GM23338 (cell line): ENCODE results near the gene MPST. TPM values are rescaled to one million over a fixed set of nuclear protein-coding genes. Genes with fewer than 3 reads are reported as not detected.

Experiments
- CREB1 ChIP-seq: fragments of 250-450 bp; sonication (Bioruptor Pico); IDR thresholded peaks from 2 replicates; pipeline ENCODE4 v1.5.0; 2020; ENCODE audit warnings: low read depth, mild to moderate bottlenecking, moderate library complexity
- CTCF ChIP-seq, 2 experiments: fragments of 200-600 bp in 1 of 2; sonication (generic) in 1 of 2; conservative IDR thresholded peaks; 2 replicates each; pipeline versions ENCODE4 v1.5.1 to v1.6.1; 2016 to 2017; ENCODE audit warnings: antibody characterized with exemption in 2 of 2, low read depth in 2 of 2, mild to moderate bottlenecking in 2 of 2, moderate library complexity in 1 of 2
- ETS1 ChIP-seq: IDR thresholded peaks from 2 replicates; pipeline ENCODE4 v1.6.1; 2016; ENCODE audit warnings: antibody characterized with exemption
- EZH2phosphoT487 ChIP-seq: fragments of 200-600 bp; sonication (generic); IDR thresholded peaks from one replicate; pipeline ENCODE4 v1.8.1; 2018; ENCODE audit warnings: antibody characterized with exemption; ENCODE audit not compliant: unreplicated experiment
- JUNB ChIP-seq: IDR thresholded peaks from one replicate; pipeline ENCODE4 v1.6.1; 2016; ENCODE audit warnings: antibody characterized with exemption; ENCODE audit not compliant: unreplicated experiment
- NANOG ChIP-seq: IDR thresholded peaks from 2 replicates; pipeline ENCODE4 v1.6.1; 2016; ENCODE audit warnings: antibody characterized with exemption, borderline replicate concordance
- POLR2AphosphoS5 ChIP-seq: IDR thresholded peaks from 2 replicates; pipeline ENCODE4 v1.6.1; 2016; ENCODE audit warnings: antibody characterized with exemption, low read depth
- STAT1 ChIP-seq: IDR thresholded peaks from one replicate; pipeline ENCODE4 v1.6.1; 2016; ENCODE audit warnings: antibody characterized with exemption; ENCODE audit not compliant: unreplicated experiment
- ZNF462 ChIP-seq: fragments of 250-450 bp; sonication (Bioruptor Pico); IDR thresholded peaks from 2 replicates; pipeline ENCODE4 v1.5.0; 2020; ENCODE audit warnings: mild to moderate bottlenecking, moderate library complexity
- polyA plus RNA-seq: library from polyadenylated mRNA; unstranded; fragments of >200 nt; fragmentation: Nextera tagmentation; extraction: Ambion mirVana; gene quantifications from 2 replicates; pipeline ENCODE4 v1.2.1, GENCODE V29; 2016
- total RNA-seq: library from RNA; depleted of rRNA; stranded (reverse); fragments of >200 nt; shearing (Covaris generic); gene quantifications from 2 replicates; pipeline ENCODE4 v1.2.3, GENCODE V29; 2014

MPST gene
- total and polyA plus RNA-seq, 2 experiments from 2014 or later, result 86.2 to 158 TPM

- TF ChIP-seq ZNF462 (CRISPR knock-in tag), result no peak
- TF ChIP-seq JUNB, result no peak
- no peak for TF ChIP-seq ETS1
- TF ChIP-seq CTCF (conservative IDR thresholded peaks at IDR 0.05; ENCODE audit: low read depth in 2 of 2), result no peak
- no peak for TF ChIP-seq POLR2AphosphoS5
- no peak for TF ChIP-seq STAT1
- TF ChIP-seq NANOG, result no peak
- TF ChIP-seq CREB1, result no peak
- no peak for TF ChIP-seq EZH2phosphoT487
Measured at GRCh38 chr22:37021041-37021440, 1.5 kb downstream of the MPST start (continued).
